ENCODE results near the gene FAM98C. TPM values are rescaled to one million over a fixed set of nuclear protein-coding genes. Genes with fewer than 3 reads are reported as not detected.

Gene FAM98C
- 5.7 and 6.7 TPM in 2 replicates for total RNA-seq

DNA sequence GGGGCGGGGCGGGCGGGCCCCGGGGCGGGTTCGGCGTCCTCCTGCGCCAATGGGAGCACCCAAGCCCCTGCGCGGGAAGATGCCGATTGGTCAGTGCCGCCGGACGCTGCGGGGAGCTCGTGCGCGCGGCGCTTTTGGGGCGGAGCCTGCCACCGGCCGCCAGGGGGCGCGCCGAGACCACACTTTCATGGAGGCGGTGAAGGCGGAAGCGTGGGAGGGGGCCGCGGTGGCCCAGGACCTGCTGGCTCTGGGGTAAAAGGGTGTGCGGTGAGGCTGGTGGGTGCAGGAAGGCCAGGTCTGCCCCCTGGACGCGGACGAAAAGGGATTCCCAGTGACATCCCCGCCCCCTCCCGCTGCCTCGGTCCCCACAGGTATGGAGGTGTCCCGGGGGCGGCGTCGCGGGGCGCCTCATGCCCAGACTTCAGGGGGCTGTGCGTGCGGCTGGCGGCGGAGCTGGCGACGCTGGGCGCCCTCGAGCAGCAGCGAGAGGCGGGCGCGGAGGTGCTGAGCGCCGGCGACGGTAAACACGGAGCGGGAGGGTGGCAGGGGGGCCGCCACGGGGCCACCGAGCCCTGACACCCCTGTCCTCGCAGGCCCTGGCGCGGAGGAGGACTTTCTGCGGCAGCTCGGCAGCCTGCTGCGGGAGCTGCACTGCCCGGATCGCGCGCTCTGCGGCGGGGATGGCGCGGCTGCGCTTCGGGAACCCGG lies at the start of gene FAM98C:
Gene FAM98C, plus strand, starts transcription at position 127 of the 708 bp plus-strand sequence. Its CDS starts 61 bp downstream, at position 188.

DNA sequence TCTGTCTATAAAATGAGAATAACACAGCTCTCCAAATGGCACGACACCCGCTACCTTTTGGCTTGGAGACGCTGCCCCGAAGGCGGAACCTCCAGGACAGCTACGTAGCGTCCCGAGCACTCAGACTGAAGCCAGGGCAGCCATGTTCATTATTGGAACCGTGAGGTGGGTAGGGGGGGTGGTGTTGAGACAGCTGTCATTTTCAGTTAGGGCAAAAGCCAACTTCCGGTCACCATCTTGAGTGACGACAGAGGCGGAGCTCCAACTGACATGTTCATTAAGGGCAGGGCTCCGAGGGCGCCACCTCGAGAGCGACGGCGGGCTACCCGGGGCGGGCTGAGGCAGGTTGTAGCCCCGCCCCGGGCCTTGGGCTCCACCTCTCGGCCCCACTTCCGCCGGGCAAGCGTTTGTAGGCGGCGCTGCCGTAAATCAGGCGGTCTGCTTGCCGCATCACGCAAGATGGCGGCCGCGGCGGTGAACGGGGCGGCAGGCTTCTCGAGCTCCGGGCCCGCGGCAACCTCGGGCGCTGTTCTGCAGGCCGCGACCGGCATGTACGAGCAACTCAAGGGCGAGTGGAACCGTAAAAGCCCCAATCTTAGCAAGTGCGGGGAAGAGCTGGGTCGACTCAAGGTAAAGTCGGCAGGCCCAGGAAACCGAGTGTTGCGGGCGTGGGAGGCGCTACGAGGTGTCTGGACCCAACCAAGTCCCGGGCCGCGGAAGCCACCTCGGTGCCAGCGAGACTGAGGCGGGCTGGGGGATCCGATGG lies 28.4 kb upstream of the FAM98C start, which contains the start of gene PSMD8:
Gene PSMD8, plus strand, starts transcription at position 240 of the 766 bp plus-strand sequence. Its CDS starts 31 bp downstream, at position 271.

DNA sequence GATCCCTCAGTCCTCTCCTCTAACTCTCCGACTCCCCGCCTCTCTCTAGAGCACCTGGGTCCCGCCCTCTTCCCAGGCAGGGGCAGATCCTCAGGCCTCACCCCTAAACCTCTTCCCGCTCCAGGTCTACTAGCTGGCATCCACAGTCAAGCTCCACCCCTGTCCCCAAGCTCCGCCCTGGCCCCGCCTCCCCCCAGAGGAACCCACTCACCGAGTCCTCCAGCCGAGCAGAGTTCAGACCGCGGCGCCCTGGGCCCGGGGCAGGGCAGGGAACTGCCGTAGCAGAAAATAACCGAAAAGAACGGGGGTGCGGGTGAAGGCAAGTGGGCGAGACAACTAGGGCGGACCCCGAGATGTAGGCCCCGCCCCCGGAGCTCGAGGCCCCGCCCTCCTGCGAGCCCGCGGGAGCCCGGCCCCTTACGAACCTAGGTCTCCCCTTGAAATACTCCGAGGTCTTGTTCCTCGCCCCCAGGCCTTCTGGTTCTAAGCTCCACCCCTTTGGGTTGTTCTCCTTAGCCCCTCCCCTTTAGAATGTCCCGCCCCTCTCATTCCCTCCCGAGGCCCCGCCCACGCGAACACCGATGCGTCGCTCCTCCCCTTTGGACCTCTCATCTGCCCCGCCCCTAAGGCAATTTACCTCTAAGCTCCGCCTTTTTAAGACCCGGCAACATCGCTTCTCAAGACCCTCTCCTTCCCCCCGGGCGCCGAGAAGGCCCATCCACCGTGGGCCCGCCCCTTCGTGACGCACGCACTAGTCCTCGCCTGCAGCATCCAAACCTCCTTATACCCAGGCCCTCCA lies 15.1 kb upstream of the FAM98C start, which contains the start of gene GGN:
Gene GGN, minus strand, starts transcription at position 485 of the 799 bp plus-strand sequence. CDS start 773 bp downstream, outside the sequence.

DNA sequence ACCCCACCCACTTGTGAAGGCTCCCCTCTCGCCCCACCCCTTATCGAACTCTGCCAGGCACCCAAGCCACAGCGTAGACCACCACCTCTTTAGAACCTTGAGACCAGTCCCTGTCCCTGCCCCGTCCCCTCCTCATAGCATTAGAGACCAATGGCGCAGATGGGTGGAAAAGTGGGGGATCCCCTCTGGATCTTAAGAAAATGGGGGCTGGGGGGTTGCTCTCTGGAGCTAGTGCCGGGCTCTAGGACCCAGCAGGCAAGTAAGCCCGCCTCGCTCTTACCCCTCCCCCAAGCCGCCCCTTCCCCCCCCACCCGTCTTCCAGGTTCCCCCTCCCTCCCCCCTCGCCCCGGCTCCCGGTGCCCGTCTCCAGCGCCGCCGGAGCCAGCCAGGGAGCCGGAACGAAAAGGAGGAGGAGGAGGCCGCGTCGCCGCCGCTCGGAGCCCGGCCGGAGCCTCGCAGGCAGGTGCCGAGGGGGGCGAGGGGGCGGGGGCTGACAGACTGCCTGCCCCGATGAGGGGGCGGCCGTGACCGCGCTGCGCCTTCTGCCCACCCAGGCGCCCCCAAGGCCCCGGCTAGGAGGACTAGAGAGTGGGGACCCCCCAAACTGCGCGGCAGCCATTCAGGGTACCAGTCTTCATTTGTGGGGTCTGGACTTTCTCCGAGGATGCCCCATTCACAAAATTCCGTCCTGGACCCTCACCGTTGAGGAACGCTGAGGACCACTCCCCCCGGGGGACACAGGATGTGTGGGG lies 14.4 kb upstream of the FAM98C start, which contains the start of gene SPRED3:
Gene SPRED3, plus strand, starts transcription at position 349 of the 752 bp plus-strand sequence. CDS start 1,606 bp downstream, outside the sequence.

DNA sequence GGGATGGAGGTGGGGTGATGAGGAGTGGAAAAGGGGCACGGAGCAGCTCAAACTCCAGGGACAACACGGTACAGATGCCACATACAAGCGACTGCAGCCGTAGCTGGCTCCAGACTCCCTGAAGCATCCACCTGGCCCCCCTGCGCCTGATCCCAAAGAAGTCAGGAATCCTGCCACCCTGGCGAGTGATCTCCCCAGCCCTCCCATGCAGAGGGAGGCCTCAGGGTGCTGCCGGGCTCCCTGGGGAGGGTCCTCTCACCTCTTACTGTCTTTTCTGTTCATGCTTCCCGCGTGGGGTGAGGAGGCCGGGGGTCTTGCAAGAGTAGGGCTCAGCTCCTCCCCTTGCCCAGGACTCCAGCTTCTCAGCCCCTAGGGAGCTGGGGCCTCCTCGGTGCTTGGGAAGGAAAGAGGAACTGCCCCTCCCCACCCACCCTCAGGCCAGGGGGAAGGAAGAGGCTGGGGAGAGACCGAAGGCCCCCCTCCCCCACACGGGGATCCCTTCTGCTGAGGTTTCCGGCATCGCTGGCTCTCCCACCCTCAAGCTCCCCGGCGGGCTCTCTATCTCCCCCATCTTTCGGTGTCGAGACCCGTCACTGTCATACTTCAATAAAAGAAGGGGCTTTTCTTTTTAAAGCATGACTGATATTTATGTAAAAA lies 23.0 kb downstream of the FAM98C start, which contains the start of gene RASGRP4:
Gene RASGRP4, minus strand, starts transcription at position 410 of the 657 bp plus-strand sequence. Its CDS starts 128 bp downstream, at position 282.

DNA sequence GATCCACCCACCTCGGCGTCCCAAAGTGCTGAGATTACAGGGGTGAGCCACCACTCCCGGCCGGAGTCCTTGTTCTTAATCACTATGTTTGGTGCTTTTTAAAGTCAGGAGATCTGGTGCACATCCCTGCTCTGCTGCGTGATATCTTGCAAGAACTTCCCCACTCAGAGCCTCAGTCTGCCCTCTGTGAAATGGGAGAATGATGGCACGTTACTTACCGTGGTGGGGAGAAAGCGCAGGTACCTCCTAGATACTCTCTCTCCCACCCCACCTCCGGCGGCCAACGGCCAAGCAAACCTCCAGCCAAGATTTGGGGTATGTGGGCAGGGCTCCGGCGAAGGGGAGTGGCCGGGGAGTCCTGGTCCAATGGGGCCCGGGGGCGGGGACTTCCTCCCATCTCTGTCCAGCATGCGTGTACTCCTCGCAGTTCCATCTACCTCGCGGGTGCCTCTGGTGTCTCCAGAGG lies 30.4 kb downstream of the FAM98C start, which contains the start of gene RYR1:
Gene RYR1, plus strand, starts transcription at position 424 of the 466 bp plus-strand sequence. CDS start 139 bp downstream, outside the sequence.

Other genes with a start within 250 kb of the FAM98C start
- gene DPF1, start 178.9 kb upstream of the FAM98C start, total RNA-seq = 0.55 and 0.57 TPM in 2 replicates
- 0.43 and 0.65 TPM in 2 replicates for gene PPP1R14A, start 146.7 kb upstream of the FAM98C start, total RNA-seq
- gene SPINT2, start 138.5 kb upstream of the FAM98C start, total RNA-seq = 1.1 and 4.0 TPM in 2 replicates
- 0.65 and 0.71 TPM in 2 replicates for gene C19orf33, start 98.8 kb upstream of the FAM98C start, total RNA-seq
- 83.2 and 95.1 TPM in 2 replicates for gene YIF1B, start 87.1 kb upstream of the FAM98C start, total RNA-seq
- 8.5 and 19.5 TPM in 2 replicates for gene KCNK6, start 83.2 kb upstream of the FAM98C start, total RNA-seq
- gene CATSPERG, start 67.3 kb upstream of the FAM98C start, total RNA-seq = 0.28 and 0.74 TPM in 2 replicates
- gene PSMD8, start 28.5 kb upstream of the FAM98C start, total RNA-seq = 254 and 265 TPM in 2 replicates
- 0.14 and 0.46 TPM in 2 replicates for gene GGN, start 15.1 kb upstream of the FAM98C start, total RNA-seq
- gene SPRED3, start 14.4 kb upstream of the FAM98C start, total RNA-seq = 0.71 and 1.0 TPM in 2 replicates
- not detected in 2 replicates for gene RASGRP4, start 23.1 kb downstream of the FAM98C start, total RNA-seq
- gene RYR1, start 30.6 kb downstream of the FAM98C start, total RNA-seq = under 0.01 TPM in 2 replicates
- under 0.01 and 0.37 TPM in 2 replicates for gene MAP4K1, start 214.9 kb downstream of the FAM98C start, total RNA-seq
- gene EIF3K, start 216.1 kb downstream of the FAM98C start, total RNA-seq = 307 and 373 TPM in 2 replicates
- gene ACTN4, start 244.6 kb downstream of the FAM98C start, total RNA-seq = 88.2 and 140 TPM in 2 replicates